HG03460 (cell line): ENCODE measurements around the gene NGEF.

Source experiments
- ATAC-seq: cut with Tn5 transposase; IDR thresholded peaks from one replicate; pipeline ENCODE4 v1.9.1; 2021; ENCODE audit not compliant: unreplicated experiment

NGEF gene

GRCh38 chr2:232901736-232902578 is 111.1 kb downstream of the NGEF start:
- ATAC-seq, result no peak

- ATAC-seq, result no peak
Observed at GRCh38 chr2:232900811-232901735, 112.0 kb downstream of the NGEF start.

- no peak for ATAC-seq
Observed at GRCh38 chr2:232898592-232899543, 114.2 kb downstream of the NGEF start.

- no peak for ATAC-seq
Observed at GRCh38 chr2:232897598-232898408, 115.3 kb downstream of the NGEF start.

- no peak for ATAC-seq
Observed at GRCh38 chr2:232896720-232897597, 116.1 kb downstream of the NGEF start.

- ATAC-seq, result no peak
Observed at GRCh38 chr2:232896111-232896510, 116.9 kb downstream of the NGEF start.

GRCh38 chr2:232894746-232895145 is 118.3 kb downstream of the NGEF start:
- no peak for ATAC-seq

GRCh38 chr2:232894251-232894650 is 118.8 kb downstream of the NGEF start:
- no peak for ATAC-seq

- no peak for ATAC-seq
Observed at GRCh38 chr2:232893834-232894233, 119.2 kb downstream of the NGEF start.

- ATAC-seq, result no peak
Observed at GRCh38 chr2:232892843-232893242, 120.2 kb downstream of the NGEF start.

- no peak for ATAC-seq
Observed at GRCh38 chr2:232892221-232892620, 120.8 kb downstream of the NGEF start.

- no peak for ATAC-seq
Observed at GRCh38 chr2:232891621-232892071, 121.4 kb downstream of the NGEF start.

GRCh38 chr2:232890896-232891601 is 122.0 kb downstream of the NGEF start:
- ATAC-seq, result no peak

GRCh38 chr2:232890536-232890895 is 122.5 kb downstream of the NGEF start:
- ATAC-seq, result no peak

- no peak for ATAC-seq
Observed at GRCh38 chr2:232889876-232890401, 123.1 kb downstream of the NGEF start.

GRCh38 chr2:232888839-232889529 is 124.1 kb downstream of the NGEF start:
- no peak for ATAC-seq

GRCh38 chr2:232888099-232888836 is 124.8 kb downstream of the NGEF start:
- ATAC-seq, result no peak
